ENCODE measurements around the gene AUTS2. TPM values are rescaled to one million over a fixed set of nuclear protein-coding genes. Genes with fewer than 3 reads are reported as not detected.

AUTS2 gene
- total and polyA plus RNA-seq, 2 experiments from 2014 or later = 32.0 to 91.0 TPM

GRCh38 chr7:70634071-70634470 lies 1035.8 kb downstream of the AUTS2 start (continued):
- TF ChIP-seq, protein P1, sequence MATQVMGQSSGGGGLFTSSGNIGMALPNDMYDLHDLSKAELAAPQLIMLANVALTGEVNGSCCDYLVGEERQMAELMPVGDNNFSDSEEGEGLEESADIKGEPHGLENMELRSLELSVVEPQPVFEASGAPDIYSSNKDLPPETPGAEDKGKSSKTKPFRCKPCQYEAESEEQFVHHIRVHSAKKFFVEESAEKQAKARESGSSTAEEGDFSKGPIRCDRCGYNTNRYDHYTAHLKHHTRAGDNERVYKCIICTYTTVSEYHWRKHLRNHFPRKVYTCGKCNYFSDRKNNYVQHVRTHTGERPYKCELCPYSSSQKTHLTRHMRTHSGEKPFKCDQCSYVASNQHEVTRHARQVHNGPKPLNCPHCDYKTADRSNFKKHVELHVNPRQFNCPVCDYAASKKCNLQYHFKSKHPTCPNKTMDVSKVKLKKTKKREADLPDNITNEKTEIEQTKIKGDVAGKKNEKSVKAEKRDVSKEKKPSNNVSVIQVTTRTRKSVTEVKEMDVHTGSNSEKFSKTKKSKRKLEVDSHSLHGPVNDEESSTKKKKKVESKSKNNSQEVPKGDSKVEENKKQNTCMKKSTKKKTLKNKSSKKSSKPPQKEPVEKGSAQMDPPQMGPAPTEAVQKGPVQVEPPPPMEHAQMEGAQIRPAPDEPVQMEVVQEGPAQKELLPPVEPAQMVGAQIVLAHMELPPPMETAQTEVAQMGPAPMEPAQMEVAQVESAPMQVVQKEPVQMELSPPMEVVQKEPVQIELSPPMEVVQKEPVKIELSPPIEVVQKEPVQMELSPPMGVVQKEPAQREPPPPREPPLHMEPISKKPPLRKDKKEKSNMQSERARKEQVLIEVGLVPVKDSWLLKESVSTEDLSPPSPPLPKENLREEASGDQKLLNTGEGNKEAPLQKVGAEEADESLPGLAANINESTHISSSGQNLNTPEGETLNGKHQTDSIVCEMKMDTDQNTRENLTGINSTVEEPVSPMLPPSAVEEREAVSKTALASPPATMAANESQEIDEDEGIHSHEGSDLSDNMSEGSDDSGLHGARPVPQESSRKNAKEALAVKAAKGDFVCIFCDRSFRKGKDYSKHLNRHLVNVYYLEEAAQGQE (IDR thresholded peaks at IDR 0.05; ENCODE audit: unreplicated experiment) = no peak
- TF ChIP-seq CREB1 (CRISPR knock-in tag; IDR thresholded peaks at IDR 0.05; ENCODE audit: low read depth) = no peak
- TF ChIP-seq, protein P2, sequence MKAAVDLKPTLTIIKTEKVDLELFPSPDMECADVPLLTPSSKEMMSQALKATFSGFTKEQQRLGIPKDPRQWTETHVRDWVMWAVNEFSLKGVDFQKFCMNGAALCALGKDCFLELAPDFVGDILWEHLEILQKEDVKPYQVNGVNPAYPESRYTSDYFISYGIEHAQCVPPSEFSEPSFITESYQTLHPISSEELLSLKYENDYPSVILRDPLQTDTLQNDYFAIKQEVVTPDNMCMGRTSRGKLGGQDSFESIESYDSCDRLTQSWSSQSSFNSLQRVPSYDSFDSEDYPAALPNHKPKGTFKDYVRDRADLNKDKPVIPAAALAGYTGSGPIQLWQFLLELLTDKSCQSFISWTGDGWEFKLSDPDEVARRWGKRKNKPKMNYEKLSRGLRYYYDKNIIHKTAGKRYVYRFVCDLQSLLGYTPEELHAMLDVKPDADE (IDR thresholded peaks at IDR 0.05) = no peak
- no peak for TF ChIP-seq POLR2AphosphoS5 (IDR thresholded peaks at IDR 0.05; ENCODE audit: low read depth)

DNA sequence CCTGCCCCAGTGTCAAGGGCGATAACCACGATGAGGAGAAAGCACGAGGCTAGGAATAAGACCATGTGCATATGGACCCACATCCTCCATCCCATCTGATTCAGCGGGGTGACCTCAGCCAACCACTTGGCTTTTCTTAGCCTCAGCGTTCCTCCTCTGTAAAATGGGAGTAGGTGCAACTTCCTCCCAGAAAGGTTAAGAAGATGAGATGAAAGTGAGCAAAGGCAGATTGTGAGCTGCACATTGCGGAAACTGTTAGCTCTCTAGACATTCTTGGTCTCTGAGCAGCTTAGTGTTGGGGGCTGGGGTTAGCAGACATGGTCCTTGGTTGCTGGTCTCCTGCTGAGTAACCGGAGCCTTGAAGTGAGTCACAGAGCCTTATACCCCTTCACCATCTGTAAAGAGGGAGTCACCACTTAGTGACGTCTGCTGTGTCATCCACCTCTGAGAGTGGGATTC lies 1036.4 kb downstream of the AUTS2 start:
- ATAC-seq = no peak
- H3K4me3 Mint-ChIP-seq = no peak overlapping the region
- no peaks in the 10 kb centered on the region for H3K27me3 ChIP-seq (ENCODE audit: insufficient read depth)
- TF ChIP-seq, protein P1 (IDR thresholded peaks at IDR 0.05; ENCODE audit: unreplicated experiment) = no peak
- TF ChIP-seq ZNF331 (CRISPR knock-in tag; IDR thresholded peaks at IDR 0.05; ENCODE audit: low read depth) = no peak
- no peak for TF ChIP-seq CREB1 (CRISPR knock-in tag; IDR thresholded peaks at IDR 0.05; ENCODE audit: low read depth)
- TF ChIP-seq JUNB (IDR thresholded peaks at IDR 0.05; ENCODE audit: unreplicated experiment) = no peak
- TF ChIP-seq, protein P2 (IDR thresholded peaks at IDR 0.05) = no peak
- TF ChIP-seq EZH2phosphoT487 (IDR thresholded peaks at IDR 0.05; ENCODE audit: unreplicated experiment) = no peak
- no peak for TF ChIP-seq ZNF462 (CRISPR knock-in tag; IDR thresholded peaks at IDR 0.05)

More for the DNA sequence above, 1036.4 kb downstream of the AUTS2 start:
- DNase-seq (ENCODE audit: low spot score) = no peak
- H3K27ac ChIP-seq (ENCODE audit: low read depth) = no peak overlapping the region
- no peak overlapping the region for H2AFZ ChIP-seq
- Mint-ChIP-seq H3K36me3 (ENCODE audit: low read depth) (0 out of 3 replicates have a peak, but pooled peaks cover 2% of the 10 kb centered on the region), H3K27ac (no peak overlapping the region), H3K4me1 (peaks cover 64% of the 10 kb centered on the region), H3K9me3 (no peaks in the 10 kb centered on the region; the same call in 2 of the 3 replicates), H3K27me3 (ENCODE audit: insufficient read depth, low read depth, poor library complexity) (peaks cover 12% of the 10 kb centered on the region)
- no peak overlapping the region for H3K4me2 ChIP-seq
- H3K4me1 ChIP-seq (ENCODE audit: insufficient read depth) = peaks cover 41% of the 10 kb centered on the region
- H3F3A ChIP-seq (replicated peaks; ENCODE audit: low read depth) = 0 out of 2 replicates have a peak, but pooled peaks cover 5% of the 10 kb centered on the region
- no peaks in the 10 kb centered on the region for H4K20me1 ChIP-seq (replicated peaks; ENCODE audit: insufficient read depth)
- no peak overlapping the region for H3K4me3 ChIP-seq
- 0 out of 2 replicates have a peak, but pooled peaks cover 5% of the 10 kb centered on the region for H3K9me2 ChIP-seq (ENCODE audit: insufficient read depth)
- no peaks in the 10 kb centered on the region for H3K36me3 ChIP-seq (ENCODE audit: insufficient read depth)
- H3K79me2 ChIP-seq (replicated peaks; ENCODE audit: insufficient read depth) = no peaks in the 10 kb centered on the region

Data from GM23338 (cell line).